OCI-LY3 (cell line): ENCODE results near the gene ZPLD1.

Experiments
- H2AFZ ChIP-seq: fragments of 200-600, 300-600 bp; shearing (Covaris generic); 2 replicates; pipeline ENCODE4 v1.6.0; 2014; ENCODE audit warnings: antibody characterized with exemption, low read depth, low read length
- H3K27ac ChIP-seq: fragments of 200-600, 300-600 bp; sonication (generic); 2 replicates; pipeline ENCODE4 v1.5.1; 2014; ENCODE audit warnings: mild to moderate bottlenecking, low read length, moderate library complexity, mixed read lengths
- H3K27me3 ChIP-seq: fragments of 200-600, 300-600 bp; sonication (generic); 2 replicates; pipeline ENCODE4 v1.6.1; 2014; ENCODE audit warnings: low read depth, low read length, mixed read lengths
- H3K36me3 ChIP-seq: fragments of 200-600, 300-600 bp; sonication (generic); replicated peaks from 2 replicates; pipeline ENCODE3; 2014; ENCODE audit warnings: low read depth, low read length, mixed read lengths
- H3K4me1 ChIP-seq: fragments of 300-600, 200-600 bp; sonication (generic); 2 replicates; pipeline ENCODE4 v1.6.1; 2014; ENCODE audit warnings: low read length, mixed read lengths
- H3K4me2 ChIP-seq: fragments of 200-600, 300-600 bp; sonication (generic); 2 replicates; pipeline ENCODE4 v1.6.1; 2014; ENCODE audit warnings: low read length, mixed read lengths
- H3K4me3 ChIP-seq: fragments of 300-600, 200-600 bp; sonication (generic); 2 replicates; pipeline ENCODE4 v1.5.1; 2014; ENCODE audit warnings: antibody characterized with exemption, mild to moderate bottlenecking, low read length, moderate library complexity
- H3K79me2 ChIP-seq: fragments of 300-600, 200-600 bp; shearing (Covaris generic); 2 replicates; pipeline ENCODE4 v1.6.1; 2014; ENCODE audit warnings: mild to moderate bottlenecking, low read length, mixed read lengths
- H3K9ac ChIP-seq: fragments of 300-600, 200-600 bp; shearing (Covaris generic); 2 replicates; pipeline ENCODE4 v1.6.0; 2014; ENCODE audit warnings: mild to moderate bottlenecking, low read length, moderate library complexity
- H3K9me3 ChIP-seq: fragments of 200-600, 300-600 bp; shearing (Covaris generic); 2 replicates; pipeline ENCODE4 v1.6.1; 2014; ENCODE audit warnings: low read length, mixed read lengths; ENCODE audit not compliant: insufficient read depth
- H4K20me1 ChIP-seq: fragments of 200-600, 300-600 bp; sonication (generic); 2 replicates; pipeline ENCODE4 v1.6.1; 2016; ENCODE audit warnings: low read length, mixed read lengths; ENCODE audit not compliant: insufficient read depth
- EZH2phosphoT487 ChIP-seq: fragments of 200-600 bp; shearing (Covaris generic); IDR thresholded peaks from 2 replicates; pipeline ENCODE4 v1.6.1; 2018; ENCODE audit warnings: antibody characterized with exemption, mixed run types, low read depth
- TF ChIP-seq, protein P1 (sequence below): fragments of 200-600, 300-600 bp; sonication (generic); IDR thresholded peaks from 2 replicates; pipeline ENCODE4 v1.5.1; 2014; ENCODE audit warnings: antibody characterized with exemption, low read length, low read depth

ZPLD1 gene

GRCh38 chr3:102449341-102449740, 14.5 kb downstream of the ZPLD1 start:
- Histone ChIP-seq H3K9ac (no peak overlapping the region), H3K4me3 (no peak overlapping the region), H3K79me2 (no peaks in the 10 kb centered on the region), H4K20me1 (no peaks in the 10 kb centered on the region), H3K9me3 (no peaks in the 10 kb centered on the region), H3K36me3 (no peaks in the 10 kb centered on the region), H3K4me2 (no peak overlapping the region), H3K27ac (no peak overlapping the region), H3K27me3 (no peaks in the 10 kb centered on the region), H2AFZ (no peak overlapping the region), H3K4me1 (0 out of 2 replicates have a peak, but pooled peaks cover 2% of the 10 kb centered on the region)
- TF ChIP-seq EZH2phosphoT487: no peak
- TF ChIP-seq, protein P1, sequence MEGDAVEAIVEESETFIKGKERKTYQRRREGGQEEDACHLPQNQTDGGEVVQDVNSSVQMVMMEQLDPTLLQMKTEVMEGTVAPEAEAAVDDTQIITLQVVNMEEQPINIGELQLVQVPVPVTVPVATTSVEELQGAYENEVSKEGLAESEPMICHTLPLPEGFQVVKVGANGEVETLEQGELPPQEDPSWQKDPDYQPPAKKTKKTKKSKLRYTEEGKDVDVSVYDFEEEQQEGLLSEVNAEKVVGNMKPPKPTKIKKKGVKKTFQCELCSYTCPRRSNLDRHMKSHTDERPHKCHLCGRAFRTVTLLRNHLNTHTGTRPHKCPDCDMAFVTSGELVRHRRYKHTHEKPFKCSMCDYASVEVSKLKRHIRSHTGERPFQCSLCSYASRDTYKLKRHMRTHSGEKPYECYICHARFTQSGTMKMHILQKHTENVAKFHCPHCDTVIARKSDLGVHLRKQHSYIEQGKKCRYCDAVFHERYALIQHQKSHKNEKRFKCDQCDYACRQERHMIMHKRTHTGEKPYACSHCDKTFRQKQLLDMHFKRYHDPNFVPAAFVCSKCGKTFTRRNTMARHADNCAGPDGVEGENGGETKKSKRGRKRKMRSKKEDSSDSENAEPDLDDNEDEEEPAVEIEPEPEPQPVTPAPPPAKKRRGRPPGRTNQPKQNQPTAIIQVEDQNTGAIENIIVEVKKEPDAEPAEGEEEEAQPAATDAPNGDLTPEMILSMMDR: no peak

DNA sequence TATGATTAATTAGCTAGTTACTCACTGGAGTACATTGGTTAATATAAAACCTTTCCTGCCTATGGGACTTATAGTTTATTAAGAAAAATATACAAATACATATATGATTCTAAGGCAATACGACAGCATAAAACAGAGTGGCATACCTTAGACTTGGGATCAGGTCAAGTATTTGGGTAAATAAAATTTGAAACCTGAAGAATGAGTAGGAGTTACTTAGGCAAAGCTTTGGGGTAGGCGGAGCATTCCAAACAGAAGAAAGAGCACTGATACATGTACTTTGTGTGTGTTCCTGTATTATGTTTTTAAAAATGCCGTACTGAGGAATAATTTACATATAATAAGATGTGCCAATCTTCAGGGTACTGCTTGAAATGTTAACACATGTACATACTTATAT, 15.1 kb downstream of the ZPLD1 start:
- TF ChIP-seq, protein P1: no peak
- no peak for TF ChIP-seq EZH2phosphoT487
- no peak overlapping the region for H3K4me2 ChIP-seq
- H3K9me3 ChIP-seq: no peaks in the 10 kb centered on the region
- H2AFZ ChIP-seq: no peak overlapping the region
- no peaks in the 10 kb centered on the region for H3K27me3 ChIP-seq
- no peak overlapping the region for H3K9ac ChIP-seq
- H4K20me1 ChIP-seq: no peaks in the 10 kb centered on the region
- H3K79me2 ChIP-seq: no peaks in the 10 kb centered on the region
- H3K4me3 ChIP-seq: no peak overlapping the region
- no peaks in the 10 kb centered on the region for H3K36me3 ChIP-seq
- H3K4me1 ChIP-seq: 0 out of 2 replicates have a peak, but pooled peaks cover 2% of the 10 kb centered on the region
- no peak overlapping the region for H3K27ac ChIP-seq

GRCh38 chr3:102450976-102451375, 16.2 kb downstream of the ZPLD1 start:
- Histone ChIP-seq H3K9me3 (no peaks in the 10 kb centered on the region), H3K9ac (no peak overlapping the region)

GRCh38 chr3:102451543-102451942, 16.7 kb downstream of the ZPLD1 start:
- Histone ChIP-seq H3K4me2 (no peak overlapping the region), H3K4me3 (no peak overlapping the region), H4K20me1 (no peaks in the 10 kb centered on the region), H3K4me1 (0 out of 2 replicates have a peak, but pooled peaks cover 2% of the 10 kb centered on the region), H3K9ac (no peak overlapping the region), H2AFZ (no peak overlapping the region), H3K36me3 (no peaks in the 10 kb centered on the region), H3K27me3 (no peaks in the 10 kb centered on the region), H3K9me3 (no peaks in the 10 kb centered on the region), H3K79me2 (no peaks in the 10 kb centered on the region), H3K27ac (no peak overlapping the region)
- TF ChIP-seq EZH2phosphoT487: no peak
- TF ChIP-seq, protein P1: no peak

More at GRCh38 chr3:102450976-102451375, 16.2 kb downstream of the ZPLD1 start:
- Histone ChIP-seq H4K20me1 (no peaks in the 10 kb centered on the region), H3K4me3 (no peak overlapping the region), H3K79me2 (no peaks in the 10 kb centered on the region), H3K36me3 (no peaks in the 10 kb centered on the region), H3K4me1 (0 out of 2 replicates have a peak, but pooled peaks cover 2% of the 10 kb centered on the region), H2AFZ (no peak overlapping the region), H3K4me2 (no peak overlapping the region), H3K27me3 (no peaks in the 10 kb centered on the region), H3K27ac (no peak overlapping the region)
- no peak for TF ChIP-seq EZH2phosphoT487
- TF ChIP-seq, protein P1: no peak
